Stomach smooth muscle (tissue), 2 donors: ENCODE data around the gene CDK5RAP3.
A peak's percentile ranks its signal among the peaks of the same experiment; 100 is the strongest.

Experiments
- H3K27ac ChIP-seq: one replicate; pipeline ENCODE4 v1.7.0; 2013; ENCODE audit warnings: mild to moderate bottlenecking, low read length, inconsistent platforms
- H3K27me3 ChIP-seq, 2 donors: one replicate each; pipeline ENCODE4 v1.7.0; 2013; ENCODE audit warnings: low read length in 2 of 2; ENCODE audit not compliant: insufficient read depth in 2 of 2, control insufficient read depth in 1 of 2
- H3K36me3 ChIP-seq, 2 donors: one replicate each; pipeline ENCODE4 v1.7.0; 2013; ENCODE audit warnings: low read length in 2 of 2; ENCODE audit not compliant: control insufficient read depth in 2 of 2, insufficient read depth in 2 of 2
- H3K4me1 ChIP-seq: one replicate; pipeline ENCODE4 v1.7.0; 2013; ENCODE audit warnings: low read length; ENCODE audit not compliant: control insufficient read depth, insufficient read depth
- H3K4me3 ChIP-seq, 2 donors: one replicate each; pipeline ENCODE4 v1.7.0; 2013; ENCODE audit warnings: low read length in 2 of 2
- H3K9ac ChIP-seq, 2 donors: one replicate each; pipeline ENCODE4 v1.7.0; 2013; ENCODE audit warnings: low read length in 2 of 2, mild to moderate bottlenecking in 1 of 2
- H3K9me3 ChIP-seq, 2 donors: one replicate each; pipeline ENCODE4 v1.7.0; 2013; ENCODE audit warnings: low read length in 2 of 2; ENCODE audit not compliant: control insufficient read depth in 2 of 2
- donor health status: healthy.
- donor health status: Pancreatic carcinoma.

CDK5RAP3 gene

GRCh38 chr17:47935961-47936360, 35.0 kb upstream of the CDK5RAP3 start:
- Histone ChIP-seq H3K4me3 (no peak overlapping the region), H3K27ac (no peak overlapping the region), H3K9ac (no peak overlapping the region), H3K9me3 (no peaks in the 10 kb centered on the region), H3K36me3 (no peaks in the 10 kb centered on the region), H3K4me1 (peaks cover 3% of the 10 kb centered on the region), H3K27me3 (no peaks in the 10 kb centered on the region)

GRCh38 chr17:47937941-47938340, 33.0 kb upstream of the CDK5RAP3 start:
- Histone ChIP-seq H3K9ac (no peak overlapping the region), H3K4me3 (no peak overlapping the region), H3K36me3 (no peaks in the 10 kb centered on the region), H3K27ac (no peak overlapping the region), H3K4me1 (peaks cover 17% of the 10 kb centered on the region), H3K9me3 (no peaks in the 10 kb centered on the region), H3K27me3 (no peaks in the 10 kb centered on the region)

DNA sequence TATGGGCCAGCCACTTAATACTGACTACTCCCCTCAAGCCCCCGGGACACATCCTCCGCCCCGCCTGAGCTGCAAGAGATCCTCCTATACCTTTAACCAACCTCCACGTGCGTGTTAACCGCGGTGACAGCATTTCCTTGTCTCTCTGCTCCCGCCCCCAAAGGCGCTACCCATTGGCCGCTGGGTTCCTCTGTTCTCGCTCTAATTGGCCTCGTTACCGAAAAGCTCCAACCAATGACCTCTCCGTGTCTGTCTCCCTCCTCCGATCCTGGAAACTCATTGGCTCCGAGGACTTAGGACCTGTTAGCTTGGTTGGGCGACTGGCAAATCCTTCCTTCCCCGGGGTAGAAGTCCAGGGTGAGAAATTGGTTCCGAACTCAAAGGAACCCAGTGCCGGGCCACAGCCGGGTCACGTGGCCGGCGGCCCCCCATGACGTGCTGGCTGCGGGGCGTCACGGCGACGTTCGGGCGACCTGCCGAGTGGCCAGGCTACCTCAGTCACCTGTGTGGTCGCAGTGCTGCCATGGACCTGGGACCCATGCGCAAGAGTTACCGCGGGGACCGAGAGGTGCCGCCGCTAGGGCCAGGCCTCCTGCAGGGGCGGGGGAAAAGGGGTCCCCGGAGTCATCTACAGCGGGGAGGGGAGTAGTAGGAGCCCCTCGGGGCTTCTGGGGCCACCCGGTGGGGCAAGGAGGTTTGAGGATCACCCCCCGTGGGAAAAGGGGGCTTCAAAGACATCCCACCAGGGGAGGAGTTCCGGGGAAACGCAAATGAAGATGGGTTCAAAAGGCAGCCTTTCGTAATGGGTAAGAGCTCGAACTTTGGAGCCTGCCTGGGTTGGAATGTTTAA, 29.4 kb upstream of the CDK5RAP3 start, which contains the start of gene PNPO:
Gene PNPO (plus strand): TSS at position 326 of the 850 bp plus-strand sequence. CDS start 105 bp downstream, at position 431.
- Histone ChIP-seq H3K4me3 (peak within 1 kb of the TSS; percentile 69 to 94), H3K36me3 (peaks cover 10 to 18% of the 10 kb centered on the region in 2 donors), H3K9ac (peak within 1 kb of the TSS; percentile 71 to 89), H3K9me3 (no peaks in the 10 kb centered on the region), H3K27me3 (no peaks in the 10 kb centered on the region), H3K27ac (peak within 1 kb of the TSS; percentile 75), H3K4me1 (peaks cover 30% of the 10 kb centered on the region)

DNA sequence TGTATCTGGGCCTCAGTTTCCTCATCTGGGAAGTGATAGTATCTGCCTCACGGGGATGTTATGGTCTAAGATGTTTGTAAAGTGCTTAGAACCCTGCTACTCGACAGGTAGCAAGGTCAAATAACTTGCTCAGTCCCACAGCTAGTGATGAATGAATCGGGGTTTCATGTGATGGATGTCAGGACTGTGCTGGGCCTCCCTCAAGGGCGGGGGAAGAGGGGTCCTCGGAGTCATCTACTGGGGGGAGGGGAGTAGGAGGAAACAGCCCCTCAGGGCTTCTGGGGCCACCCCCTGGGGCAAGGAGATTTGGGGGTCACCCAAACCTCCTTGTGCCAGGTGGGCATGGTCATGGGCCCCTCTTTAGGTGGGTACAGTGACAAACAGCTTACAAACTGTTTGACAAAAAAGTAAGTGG, 28.8 kb upstream of the CDK5RAP3 start:
- peak overlapping the region; percentile 54 to 89 for H3K9ac ChIP-seq
- no peaks in the 10 kb centered on the region for H3K9me3 ChIP-seq
- H3K4me3 ChIP-seq, result peak overlapping the region; percentile 67 to 94
- peaks cover 10 to 20% of the 10 kb centered on the region in 2 donors for H3K36me3 ChIP-seq
- H3K27ac ChIP-seq, result peak overlapping the region; percentile 75
- peaks cover 33% of the 10 kb centered on the region for H3K4me1 ChIP-seq
- H3K27me3 ChIP-seq, result no peaks in the 10 kb centered on the region

- Histone ChIP-seq H3K4me1 (peaks cover 33% of the 10 kb centered on the region), H3K27me3 (no peaks in the 10 kb centered on the region), H3K9ac (no peak overlapping the region), H3K27ac (no peak overlapping the region), H3K4me3 (peak overlapping the region; percentile 67 to 94), H3K9me3 (no peaks in the 10 kb centered on the region), H3K36me3 (peaks cover 10 to 20% of the 10 kb centered on the region in 2 donors)
These were observed 28.3 kb upstream of the CDK5RAP3 start for GRCh38 chr17:47942568-47942967.

DNA sequence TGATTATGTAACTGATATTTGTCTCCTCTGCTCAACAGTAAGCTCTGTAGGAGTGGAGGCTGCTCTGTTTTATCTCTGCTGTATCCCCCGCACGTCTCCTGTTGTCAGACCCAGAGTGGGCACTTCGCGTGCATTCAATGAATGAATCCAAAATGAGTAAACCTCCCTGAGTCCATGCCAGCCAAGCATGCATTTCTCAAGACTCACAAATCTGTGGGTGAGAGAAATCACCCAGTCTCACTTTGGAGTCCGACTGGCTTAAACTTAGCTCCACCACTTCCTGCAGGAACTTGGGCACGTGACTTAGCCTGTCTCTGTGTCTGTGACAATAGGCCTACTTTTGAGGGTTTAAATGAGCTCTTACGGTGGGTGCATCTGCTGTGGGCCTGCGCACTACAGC, 25.8 kb upstream of the CDK5RAP3 start:
- Histone ChIP-seq H3K9ac (no peak overlapping the region), H3K36me3 (peaks cover 10 to 23% of the 10 kb centered on the region in 2 donors), H3K4me3 (no peak overlapping the region), H3K4me1 (peaks cover 50% of the 10 kb centered on the region), H3K27me3 (no peaks in the 10 kb centered on the region), H3K27ac (peak overlapping the region; percentile 6), H3K9me3 (no peaks in the 10 kb centered on the region)

DNA sequence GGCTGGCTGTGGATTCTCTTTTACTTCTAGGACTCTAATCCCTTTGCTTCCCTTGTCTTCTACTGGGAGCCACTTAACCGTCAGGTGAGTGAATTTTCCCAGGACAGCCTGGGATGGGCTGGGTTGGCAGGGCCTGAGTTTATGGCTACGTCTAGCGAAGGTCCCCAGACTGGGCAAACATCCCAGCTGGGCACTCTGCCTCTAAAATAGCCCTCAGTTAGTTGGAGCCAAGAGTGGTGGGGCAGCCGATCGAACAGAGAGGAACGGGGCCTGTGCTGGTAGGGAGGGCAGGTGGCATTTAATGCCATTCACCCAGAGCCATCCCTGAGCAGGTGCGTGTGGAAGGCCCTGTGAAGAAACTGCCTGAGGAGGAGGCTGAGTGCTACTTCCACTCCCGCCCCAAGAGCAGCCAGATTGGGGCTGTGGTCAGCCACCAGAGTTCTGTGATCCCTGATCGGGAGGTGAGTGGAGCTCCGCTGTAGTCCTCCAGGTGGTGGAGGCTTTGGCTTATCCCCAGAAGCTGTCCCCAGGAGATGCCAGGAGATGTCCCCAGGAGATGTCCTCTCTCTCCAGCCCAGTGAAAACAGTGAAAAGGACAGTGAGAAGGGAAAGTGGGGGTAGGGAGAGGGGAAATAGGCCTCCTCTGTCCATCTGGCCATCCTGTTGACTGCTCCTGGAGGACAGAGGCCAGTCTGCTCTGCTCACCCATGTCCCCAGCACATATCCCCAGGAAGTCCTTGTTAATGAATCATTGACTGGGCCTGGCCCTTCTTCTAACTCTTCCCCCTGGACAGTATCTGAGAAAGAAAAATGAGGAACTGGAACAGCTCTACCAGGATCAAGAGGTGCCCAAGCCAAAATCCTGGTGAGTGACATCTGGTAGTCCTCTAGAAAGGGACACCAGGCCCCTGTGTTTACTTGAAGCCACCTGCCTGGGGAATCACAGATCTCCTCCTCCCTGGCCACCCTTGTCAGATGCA, 25.1 kb upstream of the CDK5RAP3 start:
- no peak overlapping the region for H3K4me3 ChIP-seq
- H3K4me1 ChIP-seq, result peaks cover 50% of the 10 kb centered on the region
- no peaks in the 10 kb centered on the region for H3K9me3 ChIP-seq
- no peaks in the 10 kb centered on the region for H3K27me3 ChIP-seq
- H3K36me3 ChIP-seq, result peaks cover 10 to 23% of the 10 kb centered on the region in 2 donors
- peak overlapping the region; percentile 6 for H3K27ac ChIP-seq
- peak overlapping the region in 1 of 2 donors; percentile 36 for H3K9ac ChIP-seq

DNA sequence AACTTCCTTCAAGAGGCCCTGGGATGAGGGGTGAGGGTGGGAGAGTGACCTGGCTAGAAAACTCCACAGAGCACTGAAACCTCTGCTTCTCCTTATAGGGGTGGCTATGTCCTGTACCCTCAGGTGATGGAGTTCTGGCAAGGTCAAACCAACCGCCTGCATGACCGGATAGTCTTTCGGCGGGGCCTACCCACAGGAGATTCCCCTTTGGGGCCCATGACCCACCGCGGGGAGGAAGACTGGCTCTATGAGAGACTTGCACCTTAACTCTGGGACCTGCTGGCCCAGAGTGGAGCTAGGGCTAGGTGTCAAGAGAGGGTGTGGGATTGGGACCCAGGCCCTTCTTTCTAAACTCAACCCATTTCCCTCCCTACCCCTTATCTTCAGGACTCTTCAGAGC, 24.4 kb upstream of the CDK5RAP3 start:
- Histone ChIP-seq H3K4me1 (peaks cover 46% of the 10 kb centered on the region), H3K9ac (no peak overlapping the region), H3K9me3 (no peaks in the 10 kb centered on the region), H3K36me3 (peaks cover 10 to 23% of the 10 kb centered on the region in 2 donors), H3K4me3 (no peak overlapping the region), H3K27me3 (no peaks in the 10 kb centered on the region), H3K27ac (peak overlapping the region; percentile 6)

DNA sequence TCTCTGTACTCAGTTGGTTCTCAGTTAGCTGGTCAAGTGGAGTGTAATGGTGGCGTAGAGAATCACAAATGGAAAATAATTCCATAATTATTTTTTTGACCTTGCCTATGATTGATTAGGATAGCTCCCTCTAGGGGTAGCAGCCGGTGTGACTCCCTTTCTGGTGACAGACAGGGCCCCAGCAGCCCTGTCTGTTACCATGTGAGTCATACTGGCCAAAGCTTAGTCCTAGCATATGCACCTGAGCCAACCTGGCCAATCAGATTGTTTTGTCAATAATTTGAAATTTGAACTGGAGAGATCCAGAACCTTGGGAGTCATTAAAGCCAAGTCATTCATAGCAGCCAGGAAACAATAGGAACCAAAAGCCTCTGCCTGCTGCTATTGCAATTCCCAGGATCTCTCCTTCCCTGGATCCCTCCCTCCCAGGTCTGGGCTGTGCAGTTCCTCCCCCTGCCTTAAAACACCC, 23.9 kb upstream of the CDK5RAP3 start:
- Histone ChIP-seq H3K9ac (no peak overlapping the region), H3K27ac (no peak overlapping the region), H3K9me3 (no peaks in the 10 kb centered on the region), H3K4me3 (no peak overlapping the region), H3K36me3 (peaks cover 10 to 23% of the 10 kb centered on the region in 2 donors), H3K4me1 (peaks cover 42% of the 10 kb centered on the region), H3K27me3 (no peaks in the 10 kb centered on the region)

GRCh38 chr17:47948706-47949196, 22.2 kb upstream of the CDK5RAP3 start:
- Histone ChIP-seq H3K4me1 (peaks cover 35% of the 10 kb centered on the region), H3K27me3 (no peaks in the 10 kb centered on the region), H3K9me3 (no peaks in the 10 kb centered on the region), H3K36me3 (peaks cover 10 to 21% of the 10 kb centered on the region in 2 donors), H3K27ac (peak overlapping the region; percentile 67), H3K4me3 (peak overlapping the region; percentile 64 to 73), H3K9ac (peak overlapping the region in 1 of 2 donors; percentile 69)
